Melanocyte of skin (primary cell): ENCODE measurements around the gene SHH. TPM values are rescaled to one million over a fixed set of nuclear protein-coding genes. Genes with fewer than 3 reads are reported as not detected.

Experiments
- total RNA-seq, 2 donors: library from RNA; depleted of rRNA; stranded (reverse); fragments of >200 nt; gene quantifications; 2 replicates each; pipeline ENCODE4 v1.2.3, GENCODE V29; 2012

Gene SHH
- total RNA-seq: under 1 TPM in 1 of 2 donors, not detected in 1; under 0.01 TPM

DNA sequence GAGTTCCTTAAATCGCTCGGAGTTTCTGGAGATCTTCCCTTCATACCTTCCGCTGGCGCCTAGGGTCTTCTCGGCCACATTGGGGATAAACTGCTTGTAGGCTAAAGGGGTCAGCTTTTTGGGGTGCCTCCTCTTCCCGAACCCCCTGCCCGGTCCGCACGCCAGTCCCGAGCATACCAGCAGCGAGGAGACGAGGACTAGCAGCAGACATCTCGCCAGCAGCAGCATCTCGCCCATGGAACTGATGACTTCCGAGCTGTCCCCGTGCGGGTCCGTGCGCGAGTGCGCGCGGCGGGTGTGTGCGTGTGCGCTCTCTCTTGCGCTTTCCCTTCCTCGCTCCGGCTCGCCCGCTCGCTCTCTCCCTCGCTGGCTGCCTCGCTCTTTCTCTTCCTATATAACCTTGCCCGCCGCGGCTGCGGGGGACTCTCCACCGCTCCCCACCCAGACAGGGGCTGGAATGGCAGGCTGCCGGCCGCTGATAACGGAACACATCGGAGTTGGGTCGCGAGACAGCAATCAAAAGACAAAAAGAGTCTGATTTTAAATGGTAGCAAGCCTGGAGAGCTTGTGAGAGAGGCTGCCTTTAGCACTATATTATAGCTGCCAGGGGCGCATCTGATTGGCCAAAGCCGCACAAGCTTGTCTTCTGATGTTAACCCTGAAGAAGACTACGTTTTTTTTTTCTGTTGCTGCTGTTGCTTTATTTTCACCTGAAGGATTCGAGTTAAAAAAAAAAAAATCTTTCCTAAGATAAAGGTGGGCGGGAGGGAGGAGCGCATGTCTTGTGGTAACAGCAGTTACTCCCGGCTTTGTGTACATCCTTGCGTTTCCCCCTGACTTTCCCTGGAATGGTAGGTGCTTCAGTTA lies at the start of gene SHH:
Gene SHH, minus strand, starts transcription at position 569 of the 867 bp plus-strand sequence. Its CDS starts 341 bp downstream, at position 228.

Other genes with a start within 250 kb of the SHH start
- gene RBM33, start 167.8 kb downstream of the SHH start, total RNA-seq: 10 to 100 TPM; 18.6 to 20.6 TPM